Ishikawa (cell line): ENCODE data around the gene SP1.

ENCODE experiments used
- CEBPB ChIP-seq: IDR thresholded peaks from 2 replicates; pipeline ENCODE4 v1.6.1; 2012
- CREB1 ChIP-seq: IDR thresholded peaks from 2 replicates; pipeline ENCODE4 v1.6.1; 2012; ENCODE audit warnings: low read depth
- EGR1 ChIP-seq: IDR thresholded peaks from 2 replicates; pipeline ENCODE4 v1.6.1; 2012
- EP300 ChIP-seq: IDR thresholded peaks from 2 replicates; pipeline ENCODE4 v1.6.1; 2012; ENCODE audit warnings: borderline replicate concordance
- FOXM1 ChIP-seq: IDR thresholded peaks from 2 replicates; pipeline ENCODE4 v1.6.1; 2012; ENCODE audit warnings: low read depth, borderline replicate concordance
- MAX ChIP-seq: IDR thresholded peaks from 2 replicates; pipeline ENCODE4 v1.6.1; 2012
- RAD21 ChIP-seq: IDR thresholded peaks from 2 replicates; pipeline ENCODE4 v1.6.1; 2012; ENCODE audit warnings: low read depth
- REST ChIP-seq: IDR thresholded peaks from 2 replicates; pipeline ENCODE4 v1.6.1; 2012; ENCODE audit warnings: low read depth, mild to moderate bottlenecking
- TCF12 ChIP-seq: IDR thresholded peaks from 2 replicates; pipeline ENCODE4 v1.6.1; 2012; ENCODE audit warnings: low read depth
- YY1 ChIP-seq: IDR thresholded peaks from 2 replicates; pipeline ENCODE4 v1.6.1; 2012; ENCODE audit warnings: low read depth
- ZBTB7A ChIP-seq: IDR thresholded peaks from 2 replicates; pipeline ENCODE4 v1.6.1; 2012; ENCODE audit warnings: low read depth

GRCh38 chr12:53336181-53336681 is 43.7 kb upstream of the SP1 start, which contains the start of gene SP7:
- TF ChIP-seq TCF12 = no peak
- TF ChIP-seq EP300 = no peak
- no peak for TF ChIP-seq ZBTB7A
- no peak for TF ChIP-seq RAD21
- no peak for TF ChIP-seq MAX
- no peak for TF ChIP-seq CEBPB
- TF ChIP-seq EGR1 = no peak
- no peak for TF ChIP-seq YY1
- TF ChIP-seq FOXM1 = no peak
- no peak for TF ChIP-seq REST
- TF ChIP-seq CREB1 = no peak
